ENCODE results near the gene VAT1.

The VAT1 gene

GRCh38 chr17:43039646-43040045 is 17.5 kb upstream of the VAT1 start:
- no peaks in the 10 kb centered on the region for H3K27me3 ChIP-seq (replicated peaks in 2 of 5; ENCODE audit: control insufficient read depth in 4 of 5, insufficient read depth in 5 of 5, low read length in 4 of 5)
- no peak overlapping the region for H3K4me3 ChIP-seq (ENCODE audit: control insufficient read depth in 1 of 7, extremely low read depth in 1 of 7, insufficient read depth in 4 of 7, low read depth in 2 of 7, low read length in 6 of 7)
- H3K27ac ChIP-seq (ENCODE audit: insufficient read depth in 1 of 2, low read depth in 1 of 2, low read length in 2 of 2, poor library complexity in 1 of 2, severe bottlenecking in 2 of 2), result no peak overlapping the region
- ChIA-PET CTCF (interaction anchor here (1.3 to 2.1 kb wide), 2 partner anchors 8 to 15 kb away, joined by 4 read pairs; no protein-coding TSS in a partner anchor), POLR2A (no interaction called here)
- peaks cover 3 to 20% (median 5%) of the 10 kb centered on the region in 4 experiments for H3K36me3 ChIP-seq (ENCODE audit: control insufficient read depth in 4 of 4, insufficient read depth in 4 of 4, low read length in 3 of 4)
- no CpG with 5 or more reads among the region's 2 CpGs for WGBS (ENCODE audit: insufficient coverage)
- no peaks in the 10 kb centered on the region for H3K4me1 ChIP-seq (ENCODE audit: control extremely low read depth in 1 of 4, control insufficient read depth in 4 of 4, insufficient read depth in 4 of 4, low read length in 3 of 4)
- no peaks in the 10 kb centered on the region for H3K9me3 ChIP-seq (ENCODE audit: control extremely low read depth in 1 of 5, control insufficient read depth in 4 of 5, insufficient read depth in 2 of 5, low read depth in 1 of 5, low read length in 4 of 5)
- DNase-seq, result no peak

DNA sequence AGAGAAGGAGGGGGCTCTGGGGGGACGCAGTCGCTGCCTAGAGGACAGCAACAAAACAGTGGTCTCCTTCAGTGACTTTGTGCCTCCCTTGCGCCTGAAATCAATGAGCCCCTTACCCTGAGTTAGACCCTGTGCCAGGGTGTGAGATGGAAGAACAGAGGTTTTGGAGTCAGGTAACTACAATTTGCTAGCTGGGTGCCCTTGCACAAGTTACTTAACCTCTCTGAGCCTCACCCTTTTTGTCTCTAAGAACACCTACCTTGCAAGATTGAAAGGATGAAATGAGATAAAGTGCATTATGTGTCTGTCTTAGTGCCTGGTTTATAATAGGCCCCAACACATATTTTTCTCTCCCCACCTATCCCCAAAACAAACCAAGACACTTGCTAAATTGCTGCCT is 12.7 kb upstream of the VAT1 start:
- Histone ChIP-seq H3K9me3 (ENCODE audit: control extremely low read depth in 1 of 5, control insufficient read depth in 4 of 5, insufficient read depth in 2 of 5, low read depth in 1 of 5, low read length in 4 of 5) (no peaks in the 10 kb centered on the region), H3K4me3 (ENCODE audit: control insufficient read depth in 1 of 7, extremely low read depth in 1 of 7, insufficient read depth in 4 of 7, low read depth in 2 of 7, low read length in 6 of 7) (no peak overlapping the region), H3K27me3 (replicated peaks in 2 of 5; ENCODE audit: control insufficient read depth in 4 of 5, insufficient read depth in 5 of 5, low read length in 4 of 5) (no peaks in the 10 kb centered on the region), H3K36me3 (ENCODE audit: control insufficient read depth in 4 of 4, insufficient read depth in 4 of 4, low read length in 3 of 4) (peaks cover 0 to 3% (median 0%) of the 10 kb centered on the region in 4 experiments), H3K4me1 (ENCODE audit: control extremely low read depth in 1 of 4, control insufficient read depth in 4 of 4, insufficient read depth in 4 of 4, low read length in 3 of 4) (no peaks in the 10 kb centered on the region), H3K27ac (ENCODE audit: insufficient read depth in 1 of 2, low read depth in 1 of 2, low read length in 2 of 2, poor library complexity in 1 of 2, severe bottlenecking in 2 of 2) (no peak overlapping the region)
- ChIA-PET POLR2A (no interaction called here), CTCF (no interaction called here)
- WGBS (ENCODE audit: insufficient coverage), result 100% methylated on average over 3 of the region's 3 CpGs
- no peak for DNase-seq

DNA sequence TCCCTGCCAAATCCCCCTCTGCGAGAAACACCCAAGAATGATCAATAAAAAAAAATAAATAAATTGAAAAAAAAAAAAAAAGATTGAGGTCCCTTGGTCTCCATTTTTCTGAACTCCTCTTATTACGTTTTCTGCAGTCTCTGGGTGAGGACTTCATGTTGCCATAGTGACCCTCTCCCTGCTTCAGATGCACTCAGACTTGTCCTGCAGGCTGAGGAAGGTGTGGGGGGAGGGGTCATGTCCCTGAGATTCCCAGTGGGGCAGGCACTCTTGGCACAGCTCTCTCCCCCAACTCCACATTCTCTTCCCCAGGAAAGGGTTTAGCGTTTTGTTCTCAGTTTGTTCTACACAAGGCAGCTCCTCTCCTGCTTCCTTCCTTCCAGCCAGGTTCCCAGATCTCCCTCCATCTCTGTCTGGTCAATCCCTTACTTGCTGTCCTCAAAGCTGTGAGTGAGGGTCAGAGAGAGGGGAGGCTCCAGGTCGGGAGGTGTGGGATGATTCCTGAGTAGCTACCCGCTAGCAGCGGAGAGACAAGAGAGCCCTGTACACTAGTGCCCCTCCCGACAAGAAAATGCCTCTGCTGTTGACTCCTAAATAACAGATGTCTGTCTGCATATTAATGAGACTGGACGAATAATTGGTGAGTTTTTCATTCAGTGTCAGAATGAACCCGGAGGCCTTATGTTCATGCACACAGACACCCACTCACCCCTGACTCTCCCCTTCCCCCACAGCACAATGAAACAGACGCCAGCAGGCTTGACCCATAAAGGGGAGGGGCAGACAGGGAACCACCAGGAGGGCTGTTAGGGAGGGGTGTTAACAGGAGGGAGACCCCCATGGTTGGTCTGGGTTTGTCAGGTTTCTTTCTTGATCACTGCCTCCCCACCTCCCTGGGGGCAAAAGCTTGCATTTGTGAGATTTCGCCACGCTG is 12.0 kb upstream of the VAT1 start:
- Histone ChIP-seq H3K27me3 (replicated peaks in 2 of 5; ENCODE audit: control insufficient read depth in 4 of 5, insufficient read depth in 5 of 5, low read length in 4 of 5) (no peaks in the 10 kb centered on the region), H3K9me3 (ENCODE audit: control extremely low read depth in 1 of 5, control insufficient read depth in 4 of 5, insufficient read depth in 2 of 5, low read depth in 1 of 5, low read length in 4 of 5) (no peaks in the 10 kb centered on the region), H3K4me3 (ENCODE audit: control insufficient read depth in 1 of 7, extremely low read depth in 1 of 7, insufficient read depth in 4 of 7, low read depth in 2 of 7, low read length in 6 of 7) (no peak overlapping the region), H3K4me1 (ENCODE audit: control extremely low read depth in 1 of 4, control insufficient read depth in 4 of 4, insufficient read depth in 4 of 4, low read length in 3 of 4) (no peaks in the 10 kb centered on the region), H3K36me3 (ENCODE audit: control insufficient read depth in 4 of 4, insufficient read depth in 4 of 4, low read length in 3 of 4) (peaks cover 0 to 3% (median 0%) of the 10 kb centered on the region in 4 experiments), H3K27ac (ENCODE audit: insufficient read depth in 1 of 2, low read depth in 1 of 2, low read length in 2 of 2, poor library complexity in 1 of 2, severe bottlenecking in 2 of 2) (no peak overlapping the region)
- POLR2A ChIA-PET, result interaction anchor here (0.6 kb wide), 1 partner anchor 21 kb away, joined by 3 read pairs; no protein-coding TSS in a partner anchor
- CTCF ChIA-PET, result no interaction called here
- WGBS (ENCODE audit: insufficient coverage), result 83% methylated on average over 5 of the region's 12 CpGs
- no peak for DNase-seq

- Histone ChIP-seq H3K36me3 (ENCODE audit: control insufficient read depth in 4 of 4, insufficient read depth in 4 of 4, low read length in 3 of 4) (peaks cover 0 to 3% (median 0%) of the 10 kb centered on the region in 4 experiments), H3K27ac (ENCODE audit: insufficient read depth in 1 of 2, low read depth in 1 of 2, low read length in 2 of 2, poor library complexity in 1 of 2, severe bottlenecking in 2 of 2) (no peak overlapping the region), H3K9me3 (ENCODE audit: control extremely low read depth in 1 of 5, control insufficient read depth in 4 of 5, insufficient read depth in 2 of 5, low read depth in 1 of 5, low read length in 4 of 5) (no peaks in the 10 kb centered on the region), H3K4me3 (ENCODE audit: control insufficient read depth in 1 of 7, extremely low read depth in 1 of 7, insufficient read depth in 4 of 7, low read depth in 2 of 7, low read length in 6 of 7) (no peak overlapping the region), H3K4me1 (ENCODE audit: control extremely low read depth in 1 of 4, control insufficient read depth in 4 of 4, insufficient read depth in 4 of 4, low read length in 3 of 4) (no peaks in the 10 kb centered on the region), H3K27me3 (replicated peaks in 2 of 5; ENCODE audit: control insufficient read depth in 4 of 5, insufficient read depth in 5 of 5, low read length in 4 of 5) (no peaks in the 10 kb centered on the region)
- ChIA-PET POLR2A (no interaction called here), CTCF (interaction anchor here (1.0 to 2.1 kb wide), 2 partner anchors 9 to 25 kb away, joined by 4 read pairs; partner anchors contain the start of gene IFI35)
- DNase-seq, result no peak
- 93% methylated on average over 2 of the region's 3 CpGs for WGBS (ENCODE audit: insufficient coverage)
Measured at GRCh38 chr17:43031666-43032065, 9.5 kb upstream of the VAT1 start.

GRCh38 chr17:43030137-43030767 is 8.1 kb upstream of the VAT1 start:
- H3K4me1 ChIP-seq (ENCODE audit: control extremely low read depth in 1 of 4, control insufficient read depth in 4 of 4, insufficient read depth in 4 of 4, low read length in 3 of 4), result peaks cover 0 to 5% (median 1%) of the 10 kb centered on the region in 4 experiments
- H3K9me3 ChIP-seq (ENCODE audit: control extremely low read depth in 1 of 5, control insufficient read depth in 4 of 5, insufficient read depth in 2 of 5, low read depth in 1 of 5, low read length in 4 of 5), result no peaks in the 10 kb centered on the region
- 92% methylated on average over 6 of the region's 6 CpGs for WGBS (ENCODE audit: insufficient coverage)
- POLR2A ChIA-PET, result interaction anchor here (0.5 kb wide), 1 partner anchor 77 kb away, joined by 3 read pairs; no protein-coding TSS in a partner anchor
- no peak overlapping the region for H3K4me3 ChIP-seq (ENCODE audit: control insufficient read depth in 1 of 7, extremely low read depth in 1 of 7, insufficient read depth in 4 of 7, low read depth in 2 of 7, low read length in 6 of 7)
- DNase-seq, result no peak
- peaks cover 0 to 3% (median 0%) of the 10 kb centered on the region in 5 experiments for H3K27me3 ChIP-seq (replicated peaks in 2 of 5; ENCODE audit: control insufficient read depth in 4 of 5, insufficient read depth in 5 of 5, low read length in 4 of 5)
- CTCF ChIA-PET, result interaction anchor here (2.1 kb wide), 1 partner anchor 23 kb away, joined by 4 read pairs; the partner anchor contains the start of gene IFI35
- peaks cover 0 to 2% (median 0%) of the 10 kb centered on the region in 4 experiments for H3K36me3 ChIP-seq (ENCODE audit: control insufficient read depth in 4 of 4, insufficient read depth in 4 of 4, low read length in 3 of 4)
- no peak overlapping the region for H3K27ac ChIP-seq (ENCODE audit: insufficient read depth in 1 of 2, low read depth in 1 of 2, low read length in 2 of 2, poor library complexity in 1 of 2, severe bottlenecking in 2 of 2)

- no peak overlapping the region for H3K27ac ChIP-seq (ENCODE audit: insufficient read depth in 1 of 2, low read depth in 1 of 2, low read length in 2 of 2, poor library complexity in 1 of 2, severe bottlenecking in 2 of 2)
- no peaks in the 10 kb centered on the region for H3K9me3 ChIP-seq (ENCODE audit: control extremely low read depth in 1 of 5, control insufficient read depth in 4 of 5, insufficient read depth in 2 of 5, low read depth in 1 of 5, low read length in 4 of 5)
- POLR2A ChIA-PET, result interaction anchor here (0.6 kb wide), 1 partner anchor 101 kb away, joined by 5 read pairs; no protein-coding TSS in a partner anchor
- WGBS (ENCODE audit: insufficient coverage), result 100% methylated on average over 6 of the region's 17 CpGs
- no peaks in the 10 kb centered on the region for H3K36me3 ChIP-seq (ENCODE audit: control insufficient read depth in 4 of 4, insufficient read depth in 4 of 4, low read length in 3 of 4)
- CTCF ChIA-PET, result interaction anchor here (0.7 to 1.2 kb wide), 2 partner anchors 30 to 49 kb away, joined by 3 read pairs; partner anchors contain the start of gene RPL27
- H3K4me3 ChIP-seq (ENCODE audit: control insufficient read depth in 1 of 7, extremely low read depth in 1 of 7, insufficient read depth in 4 of 7, low read depth in 2 of 7, low read length in 6 of 7), result no peak overlapping the region
- DNase-seq, result no peak
- H3K4me1 ChIP-seq (ENCODE audit: control extremely low read depth in 1 of 4, control insufficient read depth in 4 of 4, insufficient read depth in 4 of 4, low read length in 3 of 4), result peaks cover 0 to 17% (median 11%) of the 10 kb centered on the region in 4 experiments
- peaks cover 0 to 3% (median 0%) of the 10 kb centered on the region in 5 experiments for H3K27me3 ChIP-seq (replicated peaks in 2 of 5; ENCODE audit: control insufficient read depth in 4 of 5, insufficient read depth in 5 of 5, low read length in 4 of 5)
Measured at GRCh38 chr17:43028221-43028861, 6.2 kb upstream of the VAT1 start.

All from common myeloid progenitor, CD34-positive (primary cell).